Raji (cell line): Measurements from ENCODE around the gene COL4A2.

Source experiments
- POLR2A ChIP-seq: IDR thresholded peaks from 2 replicates; pipeline ENCODE4 v1.6.1; 2011; ENCODE audit warnings: low read depth, low read length, control low read depth; ENCODE audit not compliant: insufficient read depth

The COL4A2 gene

DNA sequence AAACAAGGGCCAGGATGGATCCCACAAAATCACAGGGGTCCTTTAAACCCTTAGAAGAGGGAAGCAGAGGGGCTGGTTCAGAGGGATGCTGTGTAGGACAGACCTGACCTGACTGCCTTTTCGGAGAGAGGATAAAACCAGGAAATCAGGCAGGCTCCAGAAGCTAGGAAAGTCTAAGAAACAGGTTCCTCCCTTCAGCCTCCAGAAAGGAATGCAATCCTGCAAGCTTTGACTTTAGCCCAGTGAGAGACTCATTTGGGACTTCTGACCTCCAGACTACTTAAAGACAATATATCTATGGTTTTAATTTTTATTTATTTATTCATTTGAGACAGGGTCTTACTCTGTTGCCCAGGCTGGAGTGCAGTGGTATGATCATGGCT, 249.1 kb downstream of the COL4A2 start:
- TF ChIP-seq POLR2A, result no peak

- TF ChIP-seq POLR2A, result no peak
Measured at GRCh38 chr13:110557082-110557481, 250.0 kb downstream of the COL4A2 start.

- TF ChIP-seq POLR2A, result no peak
Measured at GRCh38 chr13:110557610-110558305, 250.7 kb downstream of the COL4A2 start.

- no peak for TF ChIP-seq POLR2A
Measured at GRCh38 chr13:110559429-110559943, 252.4 kb downstream of the COL4A2 start.

DNA sequence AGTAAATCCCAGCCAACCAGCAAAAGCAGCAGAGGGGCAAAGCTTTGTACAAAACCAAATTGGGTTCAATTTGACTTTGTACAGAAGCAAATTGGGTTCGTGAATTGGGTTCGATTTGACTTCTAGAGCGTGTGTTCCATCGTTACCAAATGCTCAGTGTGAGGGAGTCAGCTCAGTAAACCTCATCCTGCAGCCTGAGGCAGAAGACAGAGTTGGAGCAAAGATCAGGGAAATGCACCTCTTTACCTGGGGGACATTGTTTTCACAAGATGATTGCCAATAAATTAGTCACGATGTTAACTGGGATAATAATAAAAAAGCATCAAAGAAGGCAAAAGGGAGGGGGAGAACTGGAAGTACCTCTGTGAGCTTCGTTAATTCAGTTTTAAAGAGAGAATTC, 252.9 kb downstream of the COL4A2 start:
- TF ChIP-seq POLR2A, result no peak

DNA sequence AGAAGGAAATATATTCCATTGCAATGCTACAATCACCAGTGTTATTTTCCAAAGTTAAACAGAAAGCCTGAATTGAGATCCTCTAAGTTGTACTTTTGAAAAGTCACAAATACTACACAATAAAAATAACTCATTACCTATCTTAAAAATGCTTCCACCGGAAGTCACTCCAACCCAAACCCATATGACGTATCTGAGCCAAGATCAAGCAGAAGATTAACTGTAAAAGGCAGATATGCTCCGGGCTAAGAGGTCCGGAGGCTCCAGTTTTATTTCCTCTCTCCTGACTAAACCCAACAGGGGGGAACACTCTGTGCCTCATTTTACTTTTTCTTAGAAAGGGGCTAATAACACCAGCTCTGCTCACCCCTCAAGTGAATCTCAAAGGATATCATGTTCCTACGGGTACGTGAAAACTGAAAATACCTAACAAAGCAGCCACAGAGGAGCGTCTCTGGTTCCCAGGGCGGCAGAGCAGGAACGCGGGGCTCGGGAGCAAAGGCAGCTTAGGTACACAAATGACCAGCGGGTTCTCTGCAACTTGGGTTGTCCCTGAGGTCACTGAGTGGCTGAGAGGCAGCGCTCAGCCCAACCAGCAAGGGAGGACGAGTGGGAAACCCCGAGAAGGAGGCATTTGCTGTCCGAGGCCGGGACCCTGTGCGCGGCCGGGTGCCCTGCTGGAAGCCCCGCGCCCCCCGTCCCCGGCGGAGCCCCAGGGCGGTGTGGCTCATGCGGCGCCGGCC, 253.7 kb downstream of the COL4A2 start:
- no peak for TF ChIP-seq POLR2A

DNA sequence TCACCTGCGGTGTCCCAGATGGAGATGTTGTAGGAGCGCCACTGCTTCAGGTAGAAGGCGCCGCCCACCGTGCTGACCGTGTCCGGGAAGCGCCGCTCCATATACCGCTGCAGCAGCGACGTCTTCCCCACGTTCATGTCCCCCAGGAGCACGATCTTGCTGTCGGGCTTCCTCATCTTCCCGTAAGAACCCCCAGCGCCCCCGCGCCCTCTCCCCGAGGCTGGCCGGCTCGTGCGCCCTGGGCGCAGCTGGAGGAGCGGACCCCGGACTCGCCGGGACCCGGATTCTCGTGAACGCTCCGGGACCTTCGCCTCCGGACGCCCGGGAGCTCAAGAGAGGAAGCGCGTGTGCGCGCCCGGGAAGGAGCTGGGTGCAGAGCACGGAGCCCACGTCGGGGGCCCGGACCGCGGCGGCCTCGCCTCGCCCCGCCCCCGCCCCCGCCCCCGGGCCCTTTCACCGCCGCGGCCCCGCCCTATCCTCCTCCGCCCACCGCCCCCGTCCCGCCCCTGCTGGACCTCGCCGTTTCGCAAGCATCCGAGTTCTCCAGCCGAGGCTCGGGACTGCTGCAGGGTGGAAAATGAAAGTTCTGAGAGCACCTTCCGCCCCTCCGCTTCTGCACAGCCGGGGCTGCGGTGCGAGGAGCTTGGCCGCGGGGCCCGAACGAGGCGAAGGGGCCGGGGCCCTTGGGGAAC, 254.4 kb downstream of the COL4A2 start, which contains the start of gene RAB20:
Gene RAB20 (minus strand): TSS at position 379 of the 692 bp plus-strand sequence. CDS start 203 bp downstream, at position 176.
- TF ChIP-seq POLR2A, result peak; percentile 27; the same call in 1 of the 2 replicates

DNA sequence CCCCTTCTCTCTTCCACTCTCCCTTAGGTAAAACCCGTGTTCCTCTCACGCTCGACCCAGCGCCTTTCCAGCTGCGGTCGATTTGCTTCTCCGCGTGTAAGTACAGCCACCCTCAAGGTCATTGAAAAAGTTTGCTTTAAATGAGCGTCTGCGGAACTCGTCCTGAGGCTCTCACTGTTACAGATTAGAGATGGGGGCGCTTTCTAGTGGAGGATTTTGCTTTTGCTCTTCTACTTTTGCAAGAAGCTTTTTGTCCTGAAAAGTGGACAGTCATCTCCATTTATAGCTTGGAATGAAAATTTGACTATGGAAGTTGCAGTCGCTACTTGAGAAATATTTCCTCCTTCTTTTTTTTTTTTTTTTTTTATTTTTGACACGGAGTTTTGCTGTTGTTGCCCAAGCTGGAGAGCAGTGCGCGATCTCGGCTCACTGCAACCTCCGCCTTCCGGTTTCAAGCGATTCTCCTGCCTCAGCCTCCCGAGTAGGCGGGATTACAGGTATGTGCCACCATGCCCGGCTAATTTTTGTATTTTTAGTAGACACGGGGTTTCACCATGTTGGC, 255.0 kb downstream of the COL4A2 start:
- TF ChIP-seq POLR2A, result no peak
